Activated CD8-positive, alpha-beta memory T cell treated with anti-CD3 and anti-CD28 coated beads for 48 hours (primary cell): ENCODE data around the gene AZI2.

ENCODE experiments used
- DNase-seq, 3 experiments: peaks; one replicate each; pipeline ENCODE4 v3.0.0-alpha.2; 2020; ENCODE audit warnings: low read depth in 2 of 3, low spot score in 2 of 3

AZI2 gene, protein sequence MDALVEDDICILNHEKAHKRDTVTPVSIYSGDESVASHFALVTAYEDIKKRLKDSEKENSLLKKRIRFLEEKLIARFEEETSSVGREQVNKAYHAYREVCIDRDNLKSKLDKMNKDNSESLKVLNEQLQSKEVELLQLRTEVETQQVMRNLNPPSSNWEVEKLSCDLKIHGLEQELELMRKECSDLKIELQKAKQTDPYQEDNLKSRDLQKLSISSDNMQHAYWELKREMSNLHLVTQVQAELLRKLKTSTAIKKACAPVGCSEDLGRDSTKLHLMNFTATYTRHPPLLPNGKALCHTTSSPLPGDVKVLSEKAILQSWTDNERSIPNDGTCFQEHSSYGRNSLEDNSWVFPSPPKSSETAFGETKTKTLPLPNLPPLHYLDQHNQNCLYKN

DNA sequence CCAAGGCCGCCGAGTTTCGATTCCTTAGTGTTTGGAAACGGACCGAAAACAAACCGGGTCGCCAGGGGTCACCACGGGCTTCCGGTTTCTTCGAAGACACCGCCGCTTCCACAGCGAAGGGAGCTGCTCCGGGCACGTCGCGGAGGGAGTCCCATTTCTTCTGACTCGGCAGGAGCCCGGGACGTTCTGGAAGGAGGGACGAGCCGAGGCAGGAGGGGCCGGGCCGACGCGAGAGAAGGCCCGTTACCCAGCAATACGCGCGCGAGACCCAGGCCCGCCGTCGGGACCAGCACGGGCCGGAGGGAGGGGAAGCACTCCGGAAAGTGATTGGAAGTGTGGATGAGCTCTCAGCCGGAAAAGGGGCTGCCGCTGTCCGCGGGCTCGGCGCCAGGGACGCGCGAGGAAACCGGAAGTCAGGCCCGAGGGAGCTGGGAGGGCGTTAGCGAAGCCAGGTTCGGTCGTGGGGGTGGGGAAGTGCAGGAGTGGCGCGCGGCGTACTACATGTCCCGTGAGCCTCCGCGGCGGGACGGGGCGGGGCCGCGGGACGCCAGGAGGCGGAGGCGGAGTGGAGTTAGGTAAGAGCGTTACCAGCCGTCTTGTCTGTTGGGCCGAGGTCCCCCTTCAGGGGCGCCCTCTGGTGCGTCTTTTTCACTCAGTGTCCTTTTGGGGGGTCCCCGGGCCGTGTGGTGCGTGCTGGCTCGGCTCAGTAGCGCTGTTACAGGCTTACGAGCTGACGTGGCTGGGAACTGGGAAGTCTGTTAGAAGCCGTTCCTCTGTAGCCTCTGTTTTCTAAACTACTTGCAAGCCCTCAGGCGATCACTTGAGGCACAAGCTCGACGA, at the start of gene AZI2, which contains the start of gene ZCWPW2:
Gene AZI2 (minus strand): TSS at position 196 of the 840 bp plus-strand sequence. CDS start 8,207 bp downstream, outside the sequence.
Gene ZCWPW2 (plus strand): TSS at position 93 of the 840 bp plus-strand sequence. CDS start 64,348 bp downstream, outside the sequence.
- DNase-seq, result peak; percentile 64 to 83 (median 75)

DNA sequence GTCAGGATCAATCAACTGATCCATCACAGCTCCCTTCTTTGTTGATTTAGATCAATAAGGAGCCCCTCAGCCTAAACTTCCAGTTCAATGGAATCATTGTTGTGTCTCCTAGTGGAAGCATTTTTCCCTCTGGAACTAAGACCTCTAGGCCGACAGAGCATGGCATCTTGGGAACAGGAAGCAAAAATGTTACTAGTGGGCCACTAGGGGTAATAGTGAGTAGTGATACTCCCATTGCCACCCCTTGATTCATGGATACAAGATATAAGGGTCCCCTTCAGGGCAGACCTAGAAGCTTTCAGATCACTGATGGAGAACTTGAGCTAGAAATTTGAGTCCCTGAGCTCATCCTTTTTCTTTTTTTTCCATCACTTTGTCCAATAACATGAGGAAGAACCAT, 40.4 kb upstream of the AZI2 start:
- no peak for DNase-seq

DNA sequence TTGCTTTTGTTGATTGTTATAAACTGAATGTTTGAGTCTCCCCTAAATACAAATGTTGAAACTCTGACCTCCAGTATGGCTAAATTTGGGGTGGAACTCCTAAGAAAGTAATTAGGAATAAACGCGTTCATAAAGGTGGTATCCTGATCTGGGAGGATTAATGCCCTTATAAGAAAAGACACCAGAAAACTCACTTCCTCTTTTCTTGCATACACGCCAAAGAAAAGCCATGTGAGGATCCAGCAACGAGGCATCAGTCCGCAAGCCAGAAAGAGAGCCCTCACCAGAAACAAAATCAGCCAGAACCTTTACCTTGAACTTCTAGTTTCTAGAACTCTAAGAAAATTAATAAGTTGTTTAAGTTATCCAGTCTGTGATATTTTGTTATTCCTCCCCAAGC, 37.4 kb upstream of the AZI2 start:
- no peak for DNase-seq

DNA sequence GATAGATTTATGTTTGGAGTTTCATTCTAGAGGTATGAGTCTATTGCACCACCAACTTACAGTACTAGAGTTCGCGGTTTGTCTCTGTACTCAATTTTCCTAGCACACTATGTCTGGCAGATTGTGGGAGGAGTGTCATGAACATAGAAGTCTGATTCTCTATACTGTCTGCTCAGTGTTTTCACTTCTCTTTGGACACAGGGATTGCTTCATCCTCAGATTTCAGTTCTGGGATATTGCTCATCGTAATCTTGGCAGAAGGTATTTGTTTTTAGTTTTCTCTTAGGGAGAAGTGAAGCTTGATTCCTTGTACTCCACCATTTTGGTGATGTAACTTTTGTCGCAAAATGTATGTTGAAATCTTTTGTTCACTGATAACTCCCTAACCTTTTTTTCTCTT, 27.8 kb upstream of the AZI2 start:
- DNase-seq, result no peak

DNA sequence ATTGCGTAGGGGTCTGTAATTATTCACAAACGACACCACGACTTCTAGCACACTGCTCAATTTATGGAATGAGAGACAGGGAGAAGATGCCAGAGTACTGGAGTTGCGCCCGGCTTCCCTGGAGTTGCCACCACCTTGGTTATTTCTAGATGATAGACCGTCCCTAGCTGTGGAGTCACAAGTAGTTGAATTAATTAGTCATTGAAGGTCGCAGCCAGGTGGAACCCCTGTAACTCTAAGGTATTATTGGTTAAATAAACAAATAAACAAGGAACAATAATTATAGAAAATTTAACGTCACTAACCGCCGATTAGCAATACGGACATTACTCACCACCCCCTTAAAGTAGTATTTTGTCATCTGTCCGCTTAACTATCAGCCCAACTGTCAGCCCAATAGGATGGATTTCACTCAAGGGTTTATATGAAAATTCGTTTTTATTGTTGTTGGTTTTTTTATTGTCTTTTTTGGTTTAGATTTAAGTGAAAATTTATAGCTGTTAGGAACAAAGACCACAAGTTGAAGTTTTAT, 911 bp upstream of the AZI2 start:
- no peak for DNase-seq

DNA sequence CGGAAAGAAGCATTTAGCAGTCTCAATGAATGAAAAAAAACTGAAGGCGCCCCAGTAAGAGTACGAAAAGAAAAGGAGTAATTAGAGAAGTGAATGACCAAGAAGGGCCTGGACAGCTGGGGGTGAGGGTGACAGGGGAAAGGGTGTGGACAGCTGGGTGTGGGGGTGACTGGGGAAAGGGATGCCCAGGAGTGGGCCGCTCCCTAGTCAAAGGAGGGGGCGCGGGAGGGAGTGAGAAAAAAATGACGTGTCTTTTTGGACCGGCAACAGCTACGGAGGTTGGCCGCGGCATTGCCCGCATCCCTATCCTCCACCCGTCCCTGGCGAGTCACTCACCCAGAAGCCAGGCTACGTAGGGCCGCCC, 377 bp downstream of the AZI2 start:
- DNase-seq, result no peak

DNA sequence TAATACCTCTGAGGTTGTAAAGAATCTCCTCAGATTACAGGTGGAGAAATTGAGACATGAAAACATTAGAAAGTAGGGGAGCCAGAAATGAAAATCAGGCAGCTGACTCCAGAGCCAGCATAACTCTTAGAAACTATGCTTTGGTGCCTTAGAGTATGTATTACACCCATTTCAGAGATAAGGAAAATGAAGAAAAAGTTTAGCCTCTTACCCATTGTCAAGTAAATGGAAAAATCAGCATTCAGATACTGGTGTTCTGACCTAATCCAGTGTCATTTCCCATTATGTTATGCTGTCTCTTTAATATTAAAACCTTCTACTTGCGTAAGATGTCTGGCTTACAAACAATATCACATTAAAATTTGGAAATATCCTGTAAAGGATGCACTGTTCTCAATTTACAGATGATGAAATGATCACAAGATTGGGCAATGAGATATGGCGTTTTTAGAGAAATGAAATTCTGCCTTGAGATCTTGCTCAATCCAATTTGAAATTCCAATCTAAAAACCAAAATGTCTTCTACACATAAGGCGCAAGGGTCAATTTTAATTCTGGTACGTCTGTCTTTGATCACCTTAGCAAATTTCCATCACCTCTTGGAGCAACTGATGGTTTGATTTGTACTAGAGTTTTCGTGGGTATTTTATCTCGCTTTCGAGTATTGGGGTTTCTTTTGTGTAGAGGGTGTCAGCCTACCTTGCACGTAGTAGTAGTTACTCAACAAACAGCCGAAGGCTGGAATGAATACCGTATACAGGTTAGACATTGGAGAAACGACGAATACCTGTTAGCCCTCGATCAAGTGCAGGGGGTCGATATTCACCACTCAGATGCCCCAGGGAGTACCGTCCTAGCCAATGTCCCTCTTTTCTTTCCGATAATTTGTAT, 1.0 kb downstream of the AZI2 start:
- no peak for DNase-seq

DNA sequence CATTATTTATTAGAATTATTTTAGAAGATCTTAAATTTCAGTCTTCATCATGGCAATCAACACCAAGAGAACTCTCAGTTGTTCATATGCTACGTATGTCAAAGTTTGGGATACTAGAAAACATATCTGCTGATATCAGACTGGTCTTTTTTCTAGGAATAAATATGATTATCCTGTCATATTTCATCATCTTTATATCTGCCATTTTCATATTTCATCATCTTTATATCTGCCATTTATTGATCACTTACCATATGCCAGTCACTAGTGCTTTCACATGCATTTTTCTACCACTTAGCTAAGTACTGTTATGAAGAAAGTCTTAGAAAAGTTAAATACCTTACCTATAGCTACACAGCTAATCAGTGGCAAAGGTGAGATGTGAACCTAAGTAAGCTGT, 2.9 kb downstream of the AZI2 start:
- DNase-seq, result no peak

DNA sequence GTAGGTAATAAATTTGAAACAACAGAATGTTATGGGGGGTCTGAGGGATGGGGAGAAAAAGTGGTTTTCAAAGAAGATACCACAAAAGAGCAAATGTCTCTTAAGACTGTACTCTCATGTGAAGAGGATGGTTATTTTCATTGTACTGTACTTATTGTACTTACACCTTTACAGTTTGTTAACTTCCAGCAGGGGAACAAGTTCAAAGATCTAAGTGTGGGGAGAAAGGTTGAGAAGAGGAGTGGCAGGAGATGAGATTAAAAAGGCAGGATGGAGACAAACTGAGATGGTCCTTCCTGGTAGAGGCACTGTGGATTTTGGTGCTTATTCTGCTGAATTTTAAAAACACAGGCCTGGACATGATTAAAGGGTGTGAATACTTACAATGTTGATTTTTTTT, 5.5 kb downstream of the AZI2 start:
- no peak for DNase-seq

DNA sequence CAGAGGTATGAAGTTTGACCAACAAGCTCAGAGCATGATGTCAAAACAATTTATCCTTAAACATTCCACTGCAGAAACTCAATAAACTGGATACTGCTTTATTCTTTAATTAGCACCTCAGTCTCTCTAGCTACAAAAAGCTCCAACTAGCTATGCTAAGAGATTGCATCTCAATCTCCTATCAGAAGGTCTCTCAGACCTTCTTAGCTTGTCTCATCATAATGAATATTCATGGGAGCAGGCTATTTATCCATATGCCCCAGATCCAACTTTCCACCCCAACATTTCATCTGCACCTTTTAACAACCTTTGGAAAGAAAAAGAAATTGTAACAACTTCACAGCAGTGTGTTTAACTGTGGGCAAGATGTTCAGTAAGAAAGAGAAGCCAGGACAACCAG, 11.4 kb downstream of the AZI2 start:
- no peak for DNase-seq

DNA sequence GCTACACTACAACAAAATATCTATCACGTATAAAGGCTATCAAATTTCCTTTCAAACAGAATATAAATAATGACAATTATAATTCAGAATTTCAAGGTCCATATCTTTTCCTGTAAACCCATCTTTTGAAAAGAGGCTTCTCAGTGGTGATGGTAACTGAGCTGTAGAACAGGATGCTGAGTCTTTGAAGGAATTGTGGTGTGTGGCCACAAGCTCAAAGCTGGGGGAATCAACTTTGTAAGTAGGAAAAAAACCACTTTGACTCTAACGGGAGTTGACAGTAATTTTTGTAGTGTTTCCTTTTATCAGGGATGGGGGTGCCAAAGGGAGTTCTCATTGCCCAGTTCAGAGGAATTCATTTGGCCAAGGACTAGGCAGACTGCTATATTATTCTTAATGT, 13.4 kb downstream of the AZI2 start:
- no peak for DNase-seq

DNA sequence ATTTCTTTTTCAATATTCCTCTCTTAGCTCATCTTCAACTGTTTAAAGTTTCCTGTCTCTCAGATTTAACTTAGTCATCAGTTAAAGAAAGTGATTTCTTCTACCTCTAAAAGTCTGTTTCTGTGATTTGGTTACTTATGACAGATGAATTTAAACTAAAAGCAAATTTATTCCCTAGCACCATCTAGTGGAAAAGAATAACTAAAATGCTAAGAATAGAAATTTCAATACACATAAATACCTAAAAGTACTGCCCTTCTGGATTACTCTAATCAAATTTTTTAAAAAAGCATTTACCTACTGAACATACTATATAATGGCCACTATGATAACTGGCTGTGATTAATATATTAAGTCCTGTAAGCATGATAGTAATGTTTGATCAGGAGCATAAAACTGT, 14.1 kb downstream of the AZI2 start:
- DNase-seq, result no peak

DNA sequence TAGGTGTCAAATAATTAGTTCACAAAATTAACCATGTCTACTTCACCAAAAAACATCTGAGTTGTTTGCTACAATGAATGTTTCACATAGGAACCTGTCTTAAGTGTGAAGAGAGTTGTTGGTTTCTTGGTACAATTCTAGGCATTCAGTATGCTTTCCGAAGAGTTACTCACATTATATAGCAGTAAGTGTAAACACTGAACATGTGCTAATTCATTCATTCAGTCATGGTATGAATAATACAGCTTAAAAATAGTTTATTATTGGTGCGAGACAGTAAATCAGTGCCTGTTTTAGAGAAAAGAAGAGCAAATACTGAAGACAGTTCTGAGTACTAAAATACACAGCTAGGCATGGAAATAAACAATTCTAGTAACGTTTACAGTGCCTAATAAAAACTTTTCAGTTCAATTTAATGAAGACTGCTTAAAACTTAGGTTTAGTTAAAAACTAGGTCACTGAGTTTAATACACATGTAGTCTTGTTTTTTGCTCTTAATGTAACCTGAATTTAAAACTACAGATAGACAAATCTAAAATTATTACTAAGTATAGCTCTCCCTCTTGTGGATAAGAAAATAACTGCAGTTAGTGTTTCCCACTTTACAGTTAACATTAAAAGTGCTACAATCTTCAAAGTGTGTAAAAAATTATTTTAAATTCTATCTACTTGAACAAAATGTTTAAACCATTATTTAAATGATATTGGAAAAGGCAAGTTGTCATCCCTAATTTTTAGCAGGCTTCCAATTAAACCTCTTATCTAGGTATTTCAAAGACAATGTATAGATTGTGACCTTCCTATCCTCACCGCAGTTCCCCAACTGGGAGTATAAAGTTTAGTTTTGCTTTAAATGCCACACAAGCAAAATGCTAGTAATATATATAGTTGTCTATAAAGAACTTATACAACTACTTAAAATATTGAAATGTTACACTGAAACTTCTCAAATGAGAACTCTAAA, 20.2 kb downstream of the AZI2 start:
- no peak for DNase-seq

DNA sequence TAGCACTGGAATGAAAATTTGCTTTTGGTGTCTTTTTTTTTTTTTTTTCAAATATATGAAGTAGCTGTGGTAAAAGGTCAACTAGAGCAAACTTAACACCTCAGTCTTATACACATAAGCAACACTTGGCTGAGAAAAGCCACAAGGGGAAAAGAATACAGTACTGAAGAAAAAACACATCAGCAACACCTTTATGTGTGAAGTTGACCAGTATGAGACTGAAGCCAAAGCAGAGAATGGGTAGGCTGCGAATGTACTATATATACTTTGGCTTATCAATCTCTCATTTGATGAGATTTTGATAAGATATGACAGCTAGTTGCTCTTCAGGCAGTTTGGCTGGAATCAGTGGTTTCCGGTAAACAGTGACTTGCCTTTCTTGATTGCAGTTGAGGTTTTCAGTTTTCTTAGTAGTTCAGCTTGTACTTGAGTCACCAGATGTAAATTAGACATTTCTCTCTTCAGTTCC, 22.1 kb downstream of the AZI2 start:
- DNase-seq, result no peak

DNA sequence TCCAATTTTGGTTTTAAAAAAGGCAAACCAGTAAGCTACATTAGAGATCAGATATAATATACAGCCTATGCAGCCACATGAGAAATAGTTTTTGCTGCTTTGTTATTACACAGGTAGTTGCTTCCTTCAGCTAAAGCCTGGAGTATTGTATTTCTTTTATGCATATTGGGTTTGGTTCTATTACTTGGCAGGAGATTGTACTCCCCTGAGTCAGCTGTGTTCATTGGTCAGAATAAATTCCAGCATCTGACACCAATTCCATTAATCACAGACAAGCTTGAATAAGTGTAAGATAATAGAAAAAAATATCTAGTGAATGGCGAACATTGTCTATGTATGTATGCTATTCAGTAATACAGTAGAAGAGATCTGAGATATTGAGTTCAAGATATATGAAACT, 26.2 kb downstream of the AZI2 start:
- no peak for DNase-seq

DNA sequence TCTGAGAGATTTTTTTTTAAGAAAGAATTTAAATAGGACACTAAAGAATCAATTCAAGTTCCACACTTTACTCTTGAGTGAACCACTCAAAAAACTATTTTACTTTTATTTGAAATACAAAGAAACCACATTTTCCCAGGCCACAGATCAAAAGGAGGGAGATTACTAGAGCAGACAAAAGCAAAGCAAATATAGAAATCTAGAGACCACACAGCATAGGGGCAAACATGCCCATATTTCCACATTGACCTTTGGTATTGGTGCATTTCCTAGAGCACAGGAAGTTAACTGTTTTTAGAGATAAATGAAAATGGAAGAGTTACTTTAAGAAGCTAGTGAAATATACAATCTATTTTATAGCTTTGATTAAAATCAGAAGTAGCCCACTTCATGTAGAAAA, 27.6 kb downstream of the AZI2 start:
- no peak for DNase-seq

DNA sequence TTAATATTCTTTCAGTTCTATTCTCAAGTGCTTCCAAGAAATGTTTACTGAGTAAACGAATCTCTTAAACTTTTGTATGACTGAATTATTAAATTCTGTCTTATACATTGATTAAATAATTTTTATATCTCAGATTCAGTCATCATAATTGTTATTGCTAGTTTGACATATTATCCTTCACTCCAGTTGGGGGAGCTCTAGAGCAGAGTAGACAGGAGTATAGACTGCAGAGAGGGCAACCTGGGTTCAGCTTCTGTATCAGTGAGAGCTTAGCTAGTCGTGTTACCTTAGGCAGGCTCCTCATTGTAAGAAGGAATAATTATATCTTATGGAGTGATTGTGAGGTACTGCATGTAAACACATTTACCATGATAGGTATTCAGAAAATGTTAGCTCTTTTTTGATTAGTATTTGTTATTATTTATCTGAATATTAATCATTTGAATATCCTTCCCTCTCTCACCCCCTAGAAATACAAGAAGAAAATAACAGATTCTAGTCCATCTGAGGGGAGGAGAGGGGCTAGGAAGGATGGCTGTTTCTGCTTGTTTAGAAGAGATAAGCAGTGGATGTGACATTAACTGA, 31.1 kb downstream of the AZI2 start:
- DNase-seq, result no peak

DNA sequence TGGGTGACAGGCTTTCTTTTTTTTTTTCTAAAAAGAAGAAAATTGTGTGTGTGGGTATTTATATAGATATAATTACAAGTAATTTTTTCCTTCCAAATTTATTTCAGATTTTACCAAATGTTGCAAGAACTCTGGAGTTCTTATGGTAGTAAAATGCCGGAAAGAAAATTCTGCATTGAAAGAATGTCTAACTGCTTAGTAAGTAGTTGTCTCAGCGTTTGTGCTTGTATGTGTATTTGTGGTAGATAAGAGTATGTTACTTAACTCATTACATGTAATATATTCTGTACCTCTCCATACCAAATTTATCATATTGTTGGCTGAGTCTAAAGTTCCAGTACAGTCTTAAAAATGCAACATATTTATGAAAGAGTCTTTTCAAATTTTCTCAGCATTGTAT, 32.4 kb downstream of the AZI2 start:
- no peak for DNase-seq

DNA sequence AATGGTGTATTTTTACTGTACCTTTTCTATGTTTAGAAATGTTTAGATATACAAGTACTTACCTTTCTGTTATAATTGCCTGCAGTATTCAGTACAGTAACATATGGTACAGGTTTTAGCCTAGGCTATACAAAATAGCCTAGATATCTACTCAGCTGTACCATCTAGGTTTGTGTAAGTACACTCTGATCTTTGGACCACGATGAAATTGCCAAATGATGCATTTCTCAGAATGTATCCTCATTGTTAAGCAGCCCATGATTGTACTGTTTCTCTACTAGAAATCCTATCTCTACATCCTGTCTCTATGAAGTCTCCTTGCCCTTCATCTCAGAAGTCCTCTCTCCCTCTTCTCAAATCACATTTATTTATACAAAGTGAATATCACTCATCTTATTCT, 32.9 kb downstream of the AZI2 start:
- no peak for DNase-seq
